Neutrophil (primary cell): Measurements from ENCODE around the gene NANOS3.

Experiments used
- H3K27ac ChIP-seq: fragments of 200-600 bp; sonication (generic); 2 replicates; pipeline ENCODE4 v1.5.1; 2016; ENCODE audit warnings: mild to moderate bottlenecking, moderate library complexity
- H3K27me3 ChIP-seq: fragments of 200-600 bp; sonication (generic); 2 replicates; pipeline ENCODE4 v1.6.0; 2016; ENCODE audit warnings: mild to moderate bottlenecking
- H3K36me3 ChIP-seq: fragments of 200-600 bp; sonication (generic); 2 replicates; pipeline ENCODE4 v1.5.1; 2017
- H3K4me1 ChIP-seq, 2 experiments: fragments of 200-600 bp in 1 of 2; sonication (generic) in 1 of 2; 1 replicate in 1 of 2; 2 replicates in 1 of 2; pipeline versions ENCODE4 v1.5.1 to v1.6.1; 2013 to 2016; ENCODE audit warnings: low read depth in 1 of 2, low read length in 1 of 2, mild to moderate bottlenecking in 1 of 2, moderate library complexity in 1 of 2; ENCODE audit not compliant: control insufficient read depth in 1 of 2, insufficient read depth in 1 of 2
- H3K4me3 ChIP-seq, 2 experiments: fragments of 200-600 bp in 1 of 2; sonication (generic) in 1 of 2; 1 replicate in 1 of 2; 2 replicates in 1 of 2; pipeline ENCODE4 v1.5.1; 2013 to 2016; ENCODE audit warnings: low read depth in 1 of 2, low read length in 1 of 2, mild to moderate bottlenecking in 1 of 2, moderate library complexity in 1 of 2
- H3K9me3 ChIP-seq: fragments of 200-600 bp; sonication (generic); 2 replicates; pipeline ENCODE4 v1.5.1; 2016
- CTCF ChIP-seq: fragments of 200-600 bp; sonication (generic); IDR thresholded peaks from 2 replicates; pipeline ENCODE4 v1.5.1; 2016; ENCODE audit warnings: antibody characterized with exemption

The NANOS3 gene

GRCh38 chr19:13899912-13900584 lies 23.1 kb downstream of the NANOS3 start:
- no peaks in the 10 kb centered on the region for H3K36me3 ChIP-seq

GRCh38 chr19:13902993-13903555 lies 26.1 kb downstream of the NANOS3 start:
- Histone ChIP-seq H3K36me3 (no peaks in the 10 kb centered on the region), H3K27ac (no peak overlapping the region), H3K27me3 (no peaks in the 10 kb centered on the region), H3K4me3 (no peak overlapping the region), H3K4me1 (peaks cover 10 to 14% of the 10 kb centered on the region in 2 experiments), H3K9me3 (no peaks in the 10 kb centered on the region)
- TF ChIP-seq CTCF = no peak

More at GRCh38 chr19:13899912-13900584, 23.1 kb downstream of the NANOS3 start:
- TF ChIP-seq CTCF = no peak
- Histone ChIP-seq H3K4me1 (no peaks in the 10 kb centered on the region), H3K9me3 (no peaks in the 10 kb centered on the region), H3K27ac (no peak overlapping the region), H3K27me3 (no peaks in the 10 kb centered on the region), H3K4me3 (no peak overlapping the region)

- peaks cover 14 to 15% of the 10 kb centered on the region in 2 experiments for H3K4me1 ChIP-seq
- peak within 1 kb of the TSS; percentile 83 to 94 for H3K4me3 ChIP-seq
- no peaks in the 10 kb centered on the region for H3K27me3 ChIP-seq
- no peaks in the 10 kb centered on the region for H3K36me3 ChIP-seq
- H3K27ac ChIP-seq = peak within 1 kb of the TSS; percentile 49
- H3K9me3 ChIP-seq = no peaks in the 10 kb centered on the region
- TF ChIP-seq CTCF = peak; percentile 29
Measured at GRCh38 chr19:13905634-13906520, 28.9 kb downstream of the NANOS3 start, which contains the start of the genes BRME1 and CC2D1A. Gene BRME1 (minus strand): TSS chr19:13906117. CDS start chr19:13904892, 1,225 bp downstream. Gene CC2D1A (plus strand): TSS chr19:13906201. CDS start chr19:13906442, 241 bp downstream.

- H3K36me3 ChIP-seq = no peaks in the 10 kb centered on the region
- H3K4me3 ChIP-seq = peak overlapping the region; percentile 83 to 94
- H3K9me3 ChIP-seq = no peaks in the 10 kb centered on the region
- peaks cover 14 to 20% of the 10 kb centered on the region in 2 experiments for H3K4me1 ChIP-seq
- no peak for TF ChIP-seq CTCF
- peak overlapping the region; percentile 49 for H3K27ac ChIP-seq
- H3K27me3 ChIP-seq = no peaks in the 10 kb centered on the region
Measured at GRCh38 chr19:13906521-13906904, 29.6 kb downstream of the NANOS3 start.

GRCh38 chr19:13906910-13907309 lies 30.0 kb downstream of the NANOS3 start:
- Histone ChIP-seq H3K4me3 (peak overlapping the region; percentile 83 to 94), H3K36me3 (no peaks in the 10 kb centered on the region), H3K27ac (peak overlapping the region; percentile 49), H3K27me3 (no peaks in the 10 kb centered on the region), H3K4me1 (peaks cover 14 to 20% of the 10 kb centered on the region in 2 experiments), H3K9me3 (no peaks in the 10 kb centered on the region)
- TF ChIP-seq CTCF = no peak
